SU-DHL-6 (cell line): ENCODE measurements around the gene DYNLRB1.
A peak's percentile ranks its signal among the peaks of the same experiment; 100 is the strongest.

Experiments
- EZH2phosphoT487 ChIP-seq: fragments of 200-600 bp; sonication (generic), shearing (Covaris generic); conservative IDR thresholded peaks from 2 replicates; pipeline ENCODE4 v1.6.1; 2018; ENCODE audit warnings: mild to moderate bottlenecking, antibody characterized with exemption, low read length, moderate library complexity, mixed read lengths
- TF ChIP-seq, protein P1 (sequence below): fragments of 200-600 bp; sonication (generic); IDR thresholded peaks from one replicate; pipeline ENCODE4 v1.5.1; 2017; ENCODE audit warnings: antibody characterized with exemption, mild to moderate bottlenecking, low read length, moderate library complexity; ENCODE audit not compliant: insufficient read depth, poor library complexity, severe bottlenecking

DNA sequence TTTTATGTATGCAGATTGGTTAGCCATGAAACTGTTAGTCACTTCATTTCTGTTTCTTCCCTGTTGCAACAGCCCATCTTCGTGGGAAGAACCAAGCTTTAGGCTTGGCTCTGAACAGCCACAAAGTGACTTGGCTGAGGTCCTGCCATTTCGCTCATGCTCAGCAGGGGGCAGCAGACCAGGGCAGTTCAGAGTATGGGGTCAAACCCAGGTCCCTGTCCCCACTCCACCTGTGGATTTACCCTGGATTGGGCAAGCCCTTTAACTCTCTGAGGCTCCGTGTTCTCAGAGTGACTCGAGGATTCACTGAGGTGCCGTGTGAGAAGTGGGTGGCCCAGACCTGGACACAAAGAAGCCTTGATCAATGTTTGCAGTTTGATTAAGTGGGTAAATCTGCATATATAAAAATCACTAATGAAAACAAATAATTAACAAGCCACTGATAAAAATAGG is 22.5 kb downstream of the DYNLRB1 start:
- no peak for TF ChIP-seq EZH2phosphoT487
- TF ChIP-seq, protein P1, sequence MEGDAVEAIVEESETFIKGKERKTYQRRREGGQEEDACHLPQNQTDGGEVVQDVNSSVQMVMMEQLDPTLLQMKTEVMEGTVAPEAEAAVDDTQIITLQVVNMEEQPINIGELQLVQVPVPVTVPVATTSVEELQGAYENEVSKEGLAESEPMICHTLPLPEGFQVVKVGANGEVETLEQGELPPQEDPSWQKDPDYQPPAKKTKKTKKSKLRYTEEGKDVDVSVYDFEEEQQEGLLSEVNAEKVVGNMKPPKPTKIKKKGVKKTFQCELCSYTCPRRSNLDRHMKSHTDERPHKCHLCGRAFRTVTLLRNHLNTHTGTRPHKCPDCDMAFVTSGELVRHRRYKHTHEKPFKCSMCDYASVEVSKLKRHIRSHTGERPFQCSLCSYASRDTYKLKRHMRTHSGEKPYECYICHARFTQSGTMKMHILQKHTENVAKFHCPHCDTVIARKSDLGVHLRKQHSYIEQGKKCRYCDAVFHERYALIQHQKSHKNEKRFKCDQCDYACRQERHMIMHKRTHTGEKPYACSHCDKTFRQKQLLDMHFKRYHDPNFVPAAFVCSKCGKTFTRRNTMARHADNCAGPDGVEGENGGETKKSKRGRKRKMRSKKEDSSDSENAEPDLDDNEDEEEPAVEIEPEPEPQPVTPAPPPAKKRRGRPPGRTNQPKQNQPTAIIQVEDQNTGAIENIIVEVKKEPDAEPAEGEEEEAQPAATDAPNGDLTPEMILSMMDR = peak; percentile 86
